HL-60 (cell line): ENCODE data around the gene ORAI3.

Source experiments
- GABPA ChIP-seq: IDR thresholded peaks from 2 replicates; pipeline ENCODE4 v1.6.1; 2012; ENCODE audit warnings: low read depth
- POLR2AphosphoS5 ChIP-seq: IDR thresholded peaks from 2 replicates; pipeline ENCODE4 v1.6.1; 2012; ENCODE audit warnings: low read depth
- TF ChIP-seq, protein P1 (sequence below): IDR thresholded peaks from one replicate; pipeline ENCODE4 v1.5.1; 2011; ENCODE audit warnings: low read length, control low read depth, inconsistent platforms; ENCODE audit not compliant: insufficient read depth

- TF ChIP-seq GABPA = no peak
- TF ChIP-seq, protein P1, sequence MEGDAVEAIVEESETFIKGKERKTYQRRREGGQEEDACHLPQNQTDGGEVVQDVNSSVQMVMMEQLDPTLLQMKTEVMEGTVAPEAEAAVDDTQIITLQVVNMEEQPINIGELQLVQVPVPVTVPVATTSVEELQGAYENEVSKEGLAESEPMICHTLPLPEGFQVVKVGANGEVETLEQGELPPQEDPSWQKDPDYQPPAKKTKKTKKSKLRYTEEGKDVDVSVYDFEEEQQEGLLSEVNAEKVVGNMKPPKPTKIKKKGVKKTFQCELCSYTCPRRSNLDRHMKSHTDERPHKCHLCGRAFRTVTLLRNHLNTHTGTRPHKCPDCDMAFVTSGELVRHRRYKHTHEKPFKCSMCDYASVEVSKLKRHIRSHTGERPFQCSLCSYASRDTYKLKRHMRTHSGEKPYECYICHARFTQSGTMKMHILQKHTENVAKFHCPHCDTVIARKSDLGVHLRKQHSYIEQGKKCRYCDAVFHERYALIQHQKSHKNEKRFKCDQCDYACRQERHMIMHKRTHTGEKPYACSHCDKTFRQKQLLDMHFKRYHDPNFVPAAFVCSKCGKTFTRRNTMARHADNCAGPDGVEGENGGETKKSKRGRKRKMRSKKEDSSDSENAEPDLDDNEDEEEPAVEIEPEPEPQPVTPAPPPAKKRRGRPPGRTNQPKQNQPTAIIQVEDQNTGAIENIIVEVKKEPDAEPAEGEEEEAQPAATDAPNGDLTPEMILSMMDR = no peak
- TF ChIP-seq POLR2AphosphoS5 = no peak
Observed at GRCh38 chr16:30914830-30915229, 34.0 kb upstream of the ORAI3 start.
